Coronary artery (tissue), 2 donors: ENCODE data around the gene IL23A.

Experiments
- DNase-seq: peaks from one replicate; pipeline ENCODE4 v3.0.0-alpha.2; 2017; ENCODE audit warnings: low spot score
- H3K27ac ChIP-seq, 2 donors: fragments of 200-600 bp; sonication (generic); one replicate each; pipeline ENCODE4 v1.5.1; 2016 to 2019
- H3K4me3 ChIP-seq: fragments of 200-600 bp; sonication (generic); 2 replicates; pipeline ENCODE4 v1.5.1; 2016; ENCODE audit warnings: mild to moderate bottlenecking, moderate library complexity
- TF ChIP-seq, protein P1 (sequence below): fragments of 200-600 bp; sonication (generic); IDR thresholded peaks from one replicate; pipeline ENCODE4 v1.5.1; 2019; ENCODE audit warnings: antibody characterized with exemption

The IL23A gene

DNA sequence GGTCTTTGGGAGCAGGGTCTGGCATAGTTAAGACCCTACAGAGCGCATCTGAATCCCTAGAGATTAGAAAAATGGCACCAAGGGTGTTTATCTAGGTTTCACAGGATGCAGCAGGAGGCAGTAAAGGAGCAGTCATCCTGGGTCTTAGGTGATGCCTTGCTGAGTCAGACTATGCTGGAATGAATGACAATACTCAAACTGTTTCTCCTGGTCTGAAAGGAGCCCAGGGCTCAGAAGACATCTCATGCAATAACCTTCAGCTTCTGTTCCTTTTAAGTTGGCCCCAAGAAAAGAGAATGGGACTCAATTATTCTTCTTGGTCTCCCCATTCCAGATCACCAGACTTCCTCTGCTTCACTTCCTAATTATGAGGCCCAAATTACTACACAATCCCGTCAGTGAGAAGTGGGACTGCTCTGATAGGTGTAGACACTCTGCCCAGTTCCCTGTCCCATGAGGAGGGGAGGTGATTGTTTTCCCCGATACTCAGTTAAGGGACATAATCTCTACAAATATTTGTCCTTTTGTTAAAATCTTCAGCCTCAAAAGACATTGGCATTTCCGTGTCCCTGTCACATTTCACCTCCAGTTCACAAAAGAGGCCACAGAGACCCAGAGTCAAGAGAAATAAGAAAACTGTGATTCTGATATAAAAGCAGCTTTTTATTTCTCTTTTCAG is 38.8 kb downstream of the IL23A start:
- DNase-seq, result no peak
- TF ChIP-seq, protein P1, sequence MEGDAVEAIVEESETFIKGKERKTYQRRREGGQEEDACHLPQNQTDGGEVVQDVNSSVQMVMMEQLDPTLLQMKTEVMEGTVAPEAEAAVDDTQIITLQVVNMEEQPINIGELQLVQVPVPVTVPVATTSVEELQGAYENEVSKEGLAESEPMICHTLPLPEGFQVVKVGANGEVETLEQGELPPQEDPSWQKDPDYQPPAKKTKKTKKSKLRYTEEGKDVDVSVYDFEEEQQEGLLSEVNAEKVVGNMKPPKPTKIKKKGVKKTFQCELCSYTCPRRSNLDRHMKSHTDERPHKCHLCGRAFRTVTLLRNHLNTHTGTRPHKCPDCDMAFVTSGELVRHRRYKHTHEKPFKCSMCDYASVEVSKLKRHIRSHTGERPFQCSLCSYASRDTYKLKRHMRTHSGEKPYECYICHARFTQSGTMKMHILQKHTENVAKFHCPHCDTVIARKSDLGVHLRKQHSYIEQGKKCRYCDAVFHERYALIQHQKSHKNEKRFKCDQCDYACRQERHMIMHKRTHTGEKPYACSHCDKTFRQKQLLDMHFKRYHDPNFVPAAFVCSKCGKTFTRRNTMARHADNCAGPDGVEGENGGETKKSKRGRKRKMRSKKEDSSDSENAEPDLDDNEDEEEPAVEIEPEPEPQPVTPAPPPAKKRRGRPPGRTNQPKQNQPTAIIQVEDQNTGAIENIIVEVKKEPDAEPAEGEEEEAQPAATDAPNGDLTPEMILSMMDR, result no peak
- no peak overlapping the region for H3K4me3 ChIP-seq
- no peak overlapping the region for H3K27ac ChIP-seq

DNA sequence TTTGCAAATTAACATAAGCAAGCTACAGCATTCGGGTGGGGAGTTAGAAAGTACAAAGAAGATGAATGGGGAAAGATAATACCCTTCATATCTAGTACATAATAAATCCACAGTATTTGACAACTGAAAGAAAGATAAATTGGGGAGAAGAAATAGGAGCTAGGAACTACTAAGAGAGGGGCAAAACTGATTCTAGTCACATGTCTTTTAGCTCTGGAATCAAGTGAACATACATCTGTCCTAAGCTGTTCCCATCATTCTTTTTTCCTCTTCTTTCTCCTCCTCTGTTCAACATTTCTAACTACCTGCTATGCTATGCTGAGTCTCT is 39.3 kb downstream of the IL23A start:
- TF ChIP-seq, protein P1, result no peak
- H3K27ac ChIP-seq, result no peak overlapping the region
- no peak overlapping the region for H3K4me3 ChIP-seq
- DNase-seq, result no peak

DNA sequence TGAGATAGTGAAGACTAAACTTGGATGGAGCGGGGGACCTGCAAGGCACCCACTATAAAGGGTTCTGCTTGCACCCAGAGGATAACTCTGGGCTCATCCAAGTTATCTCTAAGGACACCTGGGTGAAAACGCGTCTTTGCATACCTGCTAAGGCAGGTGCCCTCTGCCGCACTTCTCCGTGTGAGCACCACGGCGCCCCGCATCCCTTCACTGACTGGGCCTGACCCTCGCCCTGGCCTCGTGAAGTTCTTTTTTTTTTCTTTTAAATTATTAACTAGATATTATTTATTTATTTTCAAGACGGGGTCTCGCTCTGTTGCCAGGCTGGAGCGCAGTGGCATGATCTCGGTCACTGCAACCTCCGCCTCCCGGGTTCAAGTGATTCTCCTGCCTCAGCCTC is 43.9 kb downstream of the IL23A start:
- DNase-seq, result no peak
- TF ChIP-seq, protein P1, result no peak
- no peak overlapping the region for H3K4me3 ChIP-seq
- no peak overlapping the region for H3K27ac ChIP-seq

DNA sequence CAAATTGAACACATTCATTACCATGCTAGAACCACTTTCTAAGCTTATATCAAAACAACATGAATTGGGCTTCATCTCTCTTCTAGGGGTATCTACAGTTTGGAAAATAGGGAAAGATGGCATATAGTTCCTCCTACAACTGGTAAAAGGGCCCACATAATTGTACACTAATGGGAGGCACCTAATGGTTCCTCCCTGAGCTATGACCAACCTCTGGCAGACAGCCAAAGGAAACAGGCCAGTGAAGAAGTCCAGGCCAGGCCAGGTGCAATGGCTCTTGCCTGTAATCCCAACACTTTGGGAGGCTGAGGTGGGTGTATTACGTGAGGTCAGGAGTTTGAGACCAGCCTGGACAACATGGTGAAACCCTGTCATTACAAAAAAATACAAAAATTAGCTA is 47.2 kb downstream of the IL23A start:
- no peak for DNase-seq
- no peak overlapping the region for H3K27ac ChIP-seq
- H3K4me3 ChIP-seq, result no peak overlapping the region
- TF ChIP-seq, protein P1, result no peak

DNA sequence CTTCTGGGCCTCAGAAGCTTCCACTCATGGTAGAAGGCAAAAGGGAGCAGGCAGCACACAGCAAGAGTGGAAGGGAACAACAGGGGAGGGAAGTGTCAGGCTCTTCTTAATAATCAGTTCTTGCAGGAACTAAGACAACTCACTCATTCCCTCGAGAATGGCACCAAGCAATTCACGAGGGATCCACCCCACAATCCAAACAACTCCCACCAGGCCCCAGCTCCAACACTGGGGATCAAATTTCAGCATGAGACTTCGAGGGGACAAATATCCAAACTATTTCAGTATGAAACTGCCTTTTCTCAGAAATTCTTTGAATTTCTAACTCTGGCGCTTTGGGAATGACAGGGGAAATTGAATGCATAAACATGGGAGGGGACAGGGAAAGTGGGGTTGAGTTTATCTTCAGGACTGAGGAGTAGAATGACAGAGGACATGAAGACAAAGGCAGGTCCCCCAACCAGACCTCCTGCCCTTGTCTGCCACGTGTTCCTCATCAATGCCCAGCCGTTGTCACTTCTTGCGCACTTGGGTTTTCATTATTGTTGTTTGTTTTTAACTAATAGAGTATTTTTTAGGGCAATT is 48.6 kb downstream of the IL23A start:
- H3K4me3 ChIP-seq, result no peak overlapping the region
- H3K27ac ChIP-seq, result no peak overlapping the region
- DNase-seq, result no peak
- TF ChIP-seq, protein P1, result no peak

DNA sequence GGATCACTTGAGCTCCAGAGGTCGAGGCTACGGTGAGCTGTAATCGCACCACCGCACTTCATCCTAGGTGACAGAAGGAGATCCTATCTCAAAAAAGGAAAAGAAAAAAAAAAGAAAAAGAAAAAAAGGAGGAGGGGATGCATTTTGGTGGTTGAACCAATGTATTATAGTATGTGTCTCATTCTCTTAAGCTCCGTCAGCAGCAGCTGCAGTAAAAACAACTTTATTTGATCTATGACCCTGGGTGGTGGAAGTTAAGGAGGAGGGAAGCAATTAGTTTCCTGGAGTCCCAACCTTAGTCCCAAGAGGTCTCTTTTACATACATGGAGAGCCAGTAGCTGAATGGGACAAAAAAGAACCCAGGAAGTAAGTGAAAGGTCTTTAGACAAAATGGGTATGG is 50.7 kb downstream of the IL23A start:
- no peak for DNase-seq
- Histone ChIP-seq H3K4me3 (no peak overlapping the region), H3K27ac (no peak overlapping the region)
- TF ChIP-seq, protein P1, result no peak
